T-helper 17 cell (primary cell): ENCODE data around the gene NAA25. TPM values are rescaled to one million over a fixed set of nuclear protein-coding genes. Genes with fewer than 3 reads are reported as not detected.
"Not testable (repeated sequence)": the region's sequence is repeated elsewhere in the genome, so short reads cannot be mapped to it uniquely, and the experiment has no call there.

Source experiments
- ATAC-seq: fragments of 150-1000 bp; cut with Tn5 transposase; 2 replicates; pipeline ENCODE4 v1.10.0; 2021; ENCODE audit warnings: mild to moderate bottlenecking, moderate library complexity
- DNase-seq, 3 donors: peaks; one replicate each; pipeline versions ENCODE4 v3.0.0 to v3.0.0-alpha.2; 2020 to 2021
- H3K9me3 ChIP-seq: one replicate; pipeline ENCODE4 v1.7.0; 2013; ENCODE audit warnings: low read length, mild to moderate bottlenecking; ENCODE audit not compliant: control insufficient read depth, poor library complexity, severe bottlenecking
- H3K27ac Mint-ChIP-seq: one replicate; pipeline ENCODE4 v1.8.0; 2022; ENCODE audit warnings: mild to moderate bottlenecking, moderate library complexity, mixed read lengths
- H3K27me3 Mint-ChIP-seq: one replicate; pipeline ENCODE4 v1.8.0; 2022; ENCODE audit warnings: mixed read lengths
- H3K36me3 Mint-ChIP-seq: one replicate; pipeline ENCODE4 v1.8.0; 2022; ENCODE audit warnings: low read depth, mixed read lengths
- H3K4me1 Mint-ChIP-seq: one replicate; pipeline ENCODE4 v1.8.0; 2022; ENCODE audit warnings: mild to moderate bottlenecking, mixed read lengths
- H3K4me3 Mint-ChIP-seq: one replicate; pipeline ENCODE4 v1.8.0; 2022; ENCODE audit warnings: mild to moderate bottlenecking, moderate library complexity, mixed read lengths
- total RNA-seq, 4 donors: library from RNA in 2 of 4; stranded (reverse) in 2 of 4; gene quantifications; one replicate each; pipeline ENCODE4 v1.2.3 and lab custom pipeline; 2022 to 2026

The NAA25 gene
- total RNA-seq, 2 donors from 2014 or later = 29.9 to 34.7 TPM

GRCh38 chr12:112110787-112111662 lies 2.4 kb upstream of the NAA25 start:
- H3K4me3 Mint-ChIP-seq, H3K27me3 Mint-ChIP-seq, H3K27ac Mint-ChIP-seq: not testable (repeated sequence)

GRCh38 chr12:112107306-112108201 lies 1.0 kb downstream of the NAA25 start:
- no peaks in the 10 kb centered on the region for H3K9me3 ChIP-seq
- peak overlapping the region; percentile 94 for H3K4me3 Mint-ChIP-seq
- peak overlapping the region; percentile 98 for H3K27ac Mint-ChIP-seq
- ATAC-seq (no peak), DNase-seq (no peak)
- no peaks in the 10 kb centered on the region for H3K36me3 Mint-ChIP-seq
- peaks cover 34% of the 10 kb centered on the region for H3K4me1 Mint-ChIP-seq
- no peaks in the 10 kb centered on the region for H3K27me3 Mint-ChIP-seq

More at GRCh38 chr12:112110787-112111662, 2.4 kb upstream of the NAA25 start:
- ATAC-seq, H3K36me3 Mint-ChIP-seq, H3K9me3 ChIP-seq, DNase-seq: not testable (repeated sequence)
- peaks cover 19% of the 10 kb centered on the region for H3K4me1 Mint-ChIP-seq

- no peak for DNase-seq
- H3K4me3 Mint-ChIP-seq = no peak overlapping the region
- H3K9me3 ChIP-seq = no peaks in the 10 kb centered on the region
- H3K36me3 Mint-ChIP-seq = peaks cover 4% of the 10 kb centered on the region
- H3K27ac Mint-ChIP-seq = no peak overlapping the region
- no peak for ATAC-seq
- H3K27me3 Mint-ChIP-seq = no peaks in the 10 kb centered on the region
- H3K4me1 Mint-ChIP-seq = peaks cover 39% of the 10 kb centered on the region
These were observed 2.7 kb downstream of the NAA25 start for GRCh38 chr12:112105891-112106290.

- H3K27ac Mint-ChIP-seq = no peak overlapping the region
- H3K4me3 Mint-ChIP-seq = no peak overlapping the region
These were observed 4.7 kb downstream of the NAA25 start for GRCh38 chr12:112103758-112104503.

GRCh38 chr12:112102746-112103145 lies 5.8 kb downstream of the NAA25 start:
- not testable (repeated sequence) for H3K9me3 ChIP-seq, H3K27ac Mint-ChIP-seq, H3K36me3 Mint-ChIP-seq, ATAC-seq, DNase-seq, H3K4me3 Mint-ChIP-seq, H3K27me3 Mint-ChIP-seq
- H3K4me1 Mint-ChIP-seq = peaks cover 37% of the 10 kb centered on the region

More at GRCh38 chr12:112103758-112104503, 4.7 kb downstream of the NAA25 start:
- Mint-ChIP-seq H3K4me1 (peaks cover 41% of the 10 kb centered on the region), H3K36me3 (peaks cover 5% of the 10 kb centered on the region), H3K27me3 (no peaks in the 10 kb centered on the region)
- no peak for DNase-seq
- ATAC-seq = no peak
- H3K9me3 ChIP-seq = no peaks in the 10 kb centered on the region

GRCh38 chr12:112102127-112102526 lies 6.5 kb downstream of the NAA25 start:
- Mint-ChIP-seq H3K36me3 (peaks cover 5% of the 10 kb centered on the region), H3K27me3 (no peaks in the 10 kb centered on the region), H3K4me1 (peaks cover 31% of the 10 kb centered on the region), H3K27ac (no peak overlapping the region), H3K4me3 (no peak overlapping the region)
- DNase-seq = no peak
- no peak for ATAC-seq
- no peaks in the 10 kb centered on the region for H3K9me3 ChIP-seq

GRCh38 chr12:112100500-112100899 lies 8.1 kb downstream of the NAA25 start:
- not testable (repeated sequence) for ATAC-seq, H3K36me3 Mint-ChIP-seq
- H3K27ac Mint-ChIP-seq = peak overlapping the region; percentile 84

GRCh38 chr12:112097641-112098040 lies 10.9 kb downstream of the NAA25 start:
- ATAC-seq (no peak), DNase-seq (no peak)
- H3K36me3 Mint-ChIP-seq = peaks cover 5% of the 10 kb centered on the region
- no peaks in the 10 kb centered on the region for H3K27me3 Mint-ChIP-seq
- H3K4me1 Mint-ChIP-seq = peaks cover 24% of the 10 kb centered on the region
- no peak overlapping the region for H3K4me3 Mint-ChIP-seq
- no peak overlapping the region for H3K27ac Mint-ChIP-seq
- no peaks in the 10 kb centered on the region for H3K9me3 ChIP-seq

More at GRCh38 chr12:112100500-112100899, 8.1 kb downstream of the NAA25 start:
- H3K9me3 ChIP-seq, H3K4me3 Mint-ChIP-seq, DNase-seq, H3K27me3 Mint-ChIP-seq: not testable (repeated sequence)
- peaks cover 30% of the 10 kb centered on the region for H3K4me1 Mint-ChIP-seq

GRCh38 chr12:112096667-112097066 lies 11.9 kb downstream of the NAA25 start:
- no peak overlapping the region for H3K4me3 Mint-ChIP-seq
- no peak for ATAC-seq
- no peaks in the 10 kb centered on the region for H3K27me3 Mint-ChIP-seq
- no peak for DNase-seq
- H3K36me3 Mint-ChIP-seq = peaks cover 5% of the 10 kb centered on the region
- H3K4me1 Mint-ChIP-seq = peaks cover 22% of the 10 kb centered on the region
- H3K9me3 ChIP-seq = no peaks in the 10 kb centered on the region
- peak overlapping the region; percentile 70 for H3K27ac Mint-ChIP-seq

GRCh38 chr12:112096070-112096469 lies 12.5 kb downstream of the NAA25 start:
- DNase-seq = no peak
- Mint-ChIP-seq H3K4me3 (no peak overlapping the region), H3K27ac (peak overlapping the region; percentile 72), H3K4me1 (peaks cover 20% of the 10 kb centered on the region), H3K27me3 (no peaks in the 10 kb centered on the region), H3K36me3 (peaks cover 3% of the 10 kb centered on the region)
- H3K9me3 ChIP-seq = no peaks in the 10 kb centered on the region
- ATAC-seq = no peak

- H3K4me1 Mint-ChIP-seq = peaks cover 18% of the 10 kb centered on the region
- H3K9me3 ChIP-seq = no peaks in the 10 kb centered on the region
- no peak overlapping the region for H3K4me3 Mint-ChIP-seq
- H3K27ac Mint-ChIP-seq = no peak overlapping the region
- H3K27me3 Mint-ChIP-seq = no peaks in the 10 kb centered on the region
- DNase-seq (no peak), ATAC-seq (no peak)
- H3K36me3 Mint-ChIP-seq = peaks cover 3% of the 10 kb centered on the region
These were observed 17.0 kb downstream of the NAA25 start for GRCh38 chr12:112091563-112091962.

- ATAC-seq = no peak
- H3K27ac Mint-ChIP-seq = peak overlapping the region; percentile 34
- no peaks in the 10 kb centered on the region for H3K9me3 ChIP-seq
- peaks cover 15% of the 10 kb centered on the region for H3K4me1 Mint-ChIP-seq
- H3K4me3 Mint-ChIP-seq = no peak overlapping the region
- no peak for DNase-seq
- no peaks in the 10 kb centered on the region for H3K27me3 Mint-ChIP-seq
- H3K36me3 Mint-ChIP-seq = peaks cover 7% of the 10 kb centered on the region
These were observed 20.7 kb downstream of the NAA25 start for GRCh38 chr12:112087851-112088250.
